GM12878 (cell line): ENCODE data around the gene CSMD2. TPM values are rescaled to one million over a fixed set of nuclear protein-coding genes. Genes with fewer than 3 reads are reported as not detected.

Source experiments
- ATAC-seq: fragments of 200-7000 bp; cut with Tn5 transposase; 3 replicates; pipeline ENCODE4 v1.9.1; 2020; ENCODE audit warnings: mild to moderate bottlenecking, moderate library complexity
- BruUV-seq: library from RNA; stranded (reverse); fragments of 400-500 nt; replicated peaks from 2 replicates; lab custom pipeline; 2021; lab: Mats Ljungman, UMichigan
- CTCF ChIA-PET: fragments of 300-600 bp; sonication (Branson Sonifier 250); formaldehyde crosslinking; extraction: SDS; loops from one replicate; lab custom pipeline; 2021; ENCODE audit warnings: inconsistent platforms; lab: Yijun Ruan, JAX
- POLR2A ChIA-PET: fragments of 350-600 bp; formaldehyde crosslinking; extraction: SDS; loops from one replicate; lab custom pipeline; 2021; ENCODE audit warnings: inconsistent platforms; lab: Charles Lee
- RAD21 ChIA-PET: fragments of 300-600 bp; sonication (Branson Sonifier 250); formaldehyde crosslinking; loops from one replicate; lab custom pipeline; 2023; ENCODE audit warnings: antibody characterized with exemption; ENCODE audit not compliant: unreplicated experiment; lab: Charles Lee
- SMC1A ChIA-PET: fragments of 300-600 bp; sonication (Branson Sonifier 250); formaldehyde crosslinking; loops from one replicate; lab custom pipeline; 2023; ENCODE audit not compliant: unreplicated experiment, uncharacterized antibody; lab: Charles Lee
- DNase-seq: peaks from one replicate; pipeline ENCODE4 v3.0.0-alpha.2; 2011; ENCODE audit warnings: low read depth, low spot score
- FAIRE-seq: peaks from 3 replicates; lab custom pipeline; 2011; peaks lifted over from hg19 to GRCh38; lab: Jason Lieb, UNC
- H2AFZ ChIP-seq: 2 replicates; pipeline ENCODE4 v1.6.0; 2011; ENCODE audit warnings: low read depth, low read length, control low read depth; ENCODE audit not compliant: control insufficient read depth
- H3K27ac ChIP-seq: 2 replicates; pipeline ENCODE4 v1.5.1; 2011; ENCODE audit warnings: control low read depth; ENCODE audit not compliant: control insufficient read depth, insufficient read depth
- H3K27me3 ChIP-seq, 2 experiments: replicated peaks in 1 of 2; 2 replicates each; pipeline versions ENCODE4 v1.6.0 to v1.6.1; 2011; ENCODE audit warnings: low read length in 1 of 2; ENCODE audit not compliant: control insufficient read depth in 2 of 2, insufficient read depth in 2 of 2
- H3K36me3 ChIP-seq, 2 experiments: 2 replicates each; pipeline ENCODE4 v1.5.1; 2011; ENCODE audit warnings: low read length in 1 of 2; ENCODE audit not compliant: control insufficient read depth in 2 of 2, insufficient read depth in 2 of 2
- H3K4me1 ChIP-seq: 2 replicates; pipeline ENCODE4 v1.6.1; 2011; ENCODE audit warnings: mild to moderate bottlenecking, low read length, moderate library complexity, mixed read lengths; ENCODE audit not compliant: control insufficient read depth, insufficient read depth
- H3K4me2 ChIP-seq: 2 replicates; pipeline ENCODE4 v1.6.0; 2011; ENCODE audit warnings: control low read depth; ENCODE audit not compliant: control insufficient read depth, insufficient read depth
- H3K4me3 ChIP-seq: fragments of 200-600 bp; sonication (generic); 2 replicates; pipeline ENCODE4 v1.5.1; 2016
- H3K79me2 ChIP-seq: 2 replicates; pipeline ENCODE4 v1.6.0; 2011; ENCODE audit warnings: low read length; ENCODE audit not compliant: control insufficient read depth, insufficient read depth
- H3K9ac ChIP-seq: 2 replicates; pipeline ENCODE4 v1.8.0; 2011; ENCODE audit warnings: low read length, control low read depth, mixed read lengths; ENCODE audit not compliant: control insufficient read depth, insufficient read depth
- H3K9me3 ChIP-seq: replicated peaks from 3 replicates; pipeline ENCODE4 v1.5.1; 2011; ENCODE audit warnings: mild to moderate bottlenecking, low read length; ENCODE audit not compliant: control insufficient read depth, insufficient read depth
- H4K20me1 ChIP-seq: 2 replicates; pipeline ENCODE4 v1.6.0; 2011; ENCODE audit not compliant: control insufficient read depth, insufficient read depth
- CBFB ChIP-seq: IDR thresholded peaks from 2 replicates; pipeline ENCODE4 v1.6.1; 2016; ENCODE audit warnings: antibody characterized with exemption, low read depth
- EZH2 ChIP-seq: IDR thresholded peaks from 2 replicates; pipeline ENCODE4 v1.6.1; 2012; ENCODE audit warnings: low read depth, mild to moderate bottlenecking, control low read depth, inconsistent platforms, low read length, borderline replicate concordance; ENCODE audit not compliant: control insufficient read depth
- IRF3 ChIP-seq: fragments of 450-650 bp; IDR thresholded peaks from 2 replicates; pipeline ENCODE4 v1.6.1; 2014; ENCODE audit warnings: mild to moderate bottlenecking
- IRF5 ChIP-seq: fragments of 450-650 bp; IDR thresholded peaks from 2 replicates; pipeline ENCODE4 v1.6.1; 2017; ENCODE audit warnings: borderline replicate concordance
- MYB ChIP-seq: fragments of 150-350 bp; IDR thresholded peaks from 2 replicates; pipeline ENCODE4 v1.6.1; 2014; ENCODE audit warnings: mild to moderate bottlenecking, low read depth, low read length, borderline replicate concordance
- RELA ChIP-seq: fragments of 450-650 bp; IDR thresholded peaks from 2 replicates; pipeline ENCODE4 v1.8.0; 2014; ENCODE audit warnings: borderline replicate concordance; ENCODE audit not compliant: partially characterized antibody
- SPI1 ChIP-seq: IDR thresholded peaks from 2 replicates; pipeline ENCODE4 v1.6.1; 2011; ENCODE audit warnings: low read depth, mild to moderate bottlenecking, low read length, moderate library complexity, borderline replicate concordance; ENCODE audit not compliant: insufficient read depth
- WGBS: methylation state at CpG from one replicate; pipeline ENCODE4 v1.1.6; 2016; ENCODE audit warnings: low lambda C conversion rate; ENCODE audit not compliant: insufficient replicate concordance, insufficient coverage; ENCODE audit errors: missing lambda C conversion rate; 5-methylcytosine and 5-hydroxymethylcytosine counted together
- in situ Hi-C: fragments of 300-500 bp; cut with MboI; formaldehyde crosslinking; loops from 9 replicates; pipeline ENCODE4 v1.14.3; 2018; ENCODE audit warnings: mixed read lengths
- intact Hi-C: fragments of 100-400 bp; cut with micrococcal nuclease; formaldehyde crosslinking; loops from one replicate; pipeline ENCODE4 v1.14.2; 2022; ENCODE audit not compliant: unreplicated experiment
- polyA plus RNA-seq, 11 experiments: library from polyadenylated mRNA; depleted of rRNA in 4 of 11; unstranded in 6 of 11; stranded (reverse) in 5 of 11; fragments of >200 nt; fragmentation: Nextera tagmentation in 4 of 11; fragmentation: Illumina TruSeq in 1 of 11; extraction: Ambion mirVana in 4 of 11; extraction: Trizol in 1 of 11; gene quantifications; 1 replicate in 1 of 11; 2 replicates in 10 of 11; pipeline versions ENCODE4 v1.2.1 to v1.2.3, GENCODE V29; 2011 to 2016; ENCODE audit warnings: inconsistent platforms in 2 of 11, missing spikeins in 2 of 11, low read depth in 1 of 11
- total RNA-seq, 4 experiments: library from RNA; depleted of rRNA in 3 of 4; stranded (reverse); fragments of >200 nt in 3 of 4; fragmentation: Illumina TruSeq in 1 of 4; extraction: Trizol in 1 of 4; gene quantifications; 2 replicates each; pipeline versions ENCODE4 v1.2.1 to v1.2.3, GENCODE V29; 2013 to 2021

CSMD2 gene
- total and polyA plus RNA-seq, 10 of the 15 experiments (the other 5 are each of a cell fraction or from before 2014, with no cell fraction given): under 0.01 TPM; not detected in 9

DNA sequence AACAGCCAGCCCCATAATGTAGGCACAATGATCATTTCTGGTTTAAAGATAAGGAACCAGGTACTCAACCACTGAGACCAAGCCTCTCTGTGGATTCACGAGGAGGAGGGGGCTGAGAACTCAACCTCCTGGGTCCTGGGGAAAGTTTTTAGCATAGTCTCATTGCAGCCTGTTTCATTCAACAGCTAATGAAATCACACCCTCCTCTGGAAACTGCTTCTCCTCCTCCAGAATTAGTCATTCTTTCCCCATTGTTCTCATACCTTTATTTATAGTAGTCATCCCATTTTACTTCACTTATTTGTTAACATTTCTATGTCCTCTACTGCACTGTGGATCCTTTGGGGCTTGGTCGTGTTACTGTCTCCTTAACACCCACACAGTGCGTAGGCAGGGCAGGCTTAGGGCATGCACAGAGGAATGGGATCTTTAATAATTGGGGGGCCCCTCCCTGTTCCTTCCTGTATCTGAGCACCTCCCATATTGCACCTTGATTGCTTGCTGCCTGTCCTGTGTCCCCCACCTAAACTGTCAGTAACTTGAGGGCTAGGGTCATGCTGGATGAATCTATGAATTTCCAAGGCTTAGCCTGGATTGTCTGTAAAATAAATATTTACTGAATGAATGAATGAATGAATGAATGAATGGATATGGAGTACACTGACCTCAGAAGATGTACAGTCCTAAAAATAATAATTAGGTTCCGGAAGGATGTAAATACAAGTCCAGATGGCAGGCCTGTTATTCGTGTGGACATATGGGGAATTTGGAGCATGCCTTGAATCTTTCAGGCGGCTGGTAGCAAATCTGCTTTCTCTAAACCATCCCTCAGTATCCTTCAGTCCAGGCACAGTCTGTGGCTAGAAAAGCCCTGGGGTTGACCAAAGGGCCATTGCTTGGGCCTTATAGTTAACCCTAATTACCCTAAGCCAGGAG is 455.0 kb downstream of the CSMD2 start:
- BruUV-seq: no TSS peak
- intact Hi-C loops: no loop called here
- H3K4me1 ChIP-seq: no peaks in the 10 kb centered on the region
- TF ChIP-seq IRF5 (no peak), MYB (no peak), SPI1 (no peak), CBFB (no peak), IRF3 (no peak), RELA (no peak), EZH2 (no peak)
- H3K27me3 ChIP-seq: peaks cover 0 to 2% of the 10 kb centered on the region in 2 experiments; a peak in 2 of 4 replicates
- in situ Hi-C loops: no loop called here
- no peak overlapping the region for H3K4me3 ChIP-seq
- ChIA-PET RAD21 (no interaction called here), SMC1A (no interaction called here), CTCF (no interaction called here), POLR2A (no interaction called here)
- no peak for DNase-seq
- ATAC-seq: no peak
- H3K79me2 ChIP-seq: no peaks in the 10 kb centered on the region
- H3K27ac ChIP-seq: no peak overlapping the region
- WGBS: 18% methylated on average over 6 of the region's 6 CpGs
- FAIRE-seq: no peak
- no peaks in the 10 kb centered on the region for H3K36me3 ChIP-seq
- H4K20me1 ChIP-seq: no peaks in the 10 kb centered on the region
- no peak overlapping the region for H3K9ac ChIP-seq
- H3K4me2 ChIP-seq: no peak overlapping the region
- H2AFZ ChIP-seq: no peak overlapping the region
- H3K9me3 ChIP-seq: no peaks in the 10 kb centered on the region
